IPS DF 6.9 (cell line): Measurements from ENCODE around the gene CCSAP.
A peak's percentile ranks its signal among the peaks of the same experiment; 100 is the strongest.

Experiments
- DNase-seq: peaks from one replicate; pipeline ENCODE4 v3.0.0-alpha.2; 2013; ENCODE audit warnings: low read depth, low spot score
- H3K27ac ChIP-seq: one replicate; pipeline ENCODE4 v1.5.1; 2013; ENCODE audit warnings: low read length, control low read depth
- H3K27me3 ChIP-seq: 2 replicates; pipeline ENCODE4 v1.6.1; 2013; ENCODE audit warnings: mild to moderate bottlenecking, low read length; ENCODE audit not compliant: control insufficient read depth, insufficient read depth
- H3K36me3 ChIP-seq: 2 replicates; pipeline ENCODE4 v1.6.1; 2013; ENCODE audit warnings: low read length; ENCODE audit not compliant: control insufficient read depth, insufficient read depth
- H3K4me1 ChIP-seq: 2 replicates; pipeline ENCODE4 v1.6.1; 2013; ENCODE audit warnings: low read length; ENCODE audit not compliant: control insufficient read depth, insufficient read depth
- H3K4me3 ChIP-seq: 2 replicates; pipeline ENCODE4 v1.5.1; 2013; ENCODE audit warnings: mild to moderate bottlenecking, low read length
- H3K9me3 ChIP-seq: 2 replicates; pipeline ENCODE4 v1.6.1; 2013; ENCODE audit warnings: low read length, inconsistent platforms; ENCODE audit not compliant: control insufficient read depth, insufficient read depth
- WGBS: extraction: QIAGEN DNeasy Blood & Tissue Kit; methylation state at CpG from one replicate; pipeline ENCODE4 v1.1.7; 2013; ENCODE audit warnings: mixed read lengths, missing lambda C conversion rate; ENCODE audit not compliant: insufficient read length, insufficient coverage; 5-methylcytosine and 5-hydroxymethylcytosine counted together

CCSAP gene

DNA sequence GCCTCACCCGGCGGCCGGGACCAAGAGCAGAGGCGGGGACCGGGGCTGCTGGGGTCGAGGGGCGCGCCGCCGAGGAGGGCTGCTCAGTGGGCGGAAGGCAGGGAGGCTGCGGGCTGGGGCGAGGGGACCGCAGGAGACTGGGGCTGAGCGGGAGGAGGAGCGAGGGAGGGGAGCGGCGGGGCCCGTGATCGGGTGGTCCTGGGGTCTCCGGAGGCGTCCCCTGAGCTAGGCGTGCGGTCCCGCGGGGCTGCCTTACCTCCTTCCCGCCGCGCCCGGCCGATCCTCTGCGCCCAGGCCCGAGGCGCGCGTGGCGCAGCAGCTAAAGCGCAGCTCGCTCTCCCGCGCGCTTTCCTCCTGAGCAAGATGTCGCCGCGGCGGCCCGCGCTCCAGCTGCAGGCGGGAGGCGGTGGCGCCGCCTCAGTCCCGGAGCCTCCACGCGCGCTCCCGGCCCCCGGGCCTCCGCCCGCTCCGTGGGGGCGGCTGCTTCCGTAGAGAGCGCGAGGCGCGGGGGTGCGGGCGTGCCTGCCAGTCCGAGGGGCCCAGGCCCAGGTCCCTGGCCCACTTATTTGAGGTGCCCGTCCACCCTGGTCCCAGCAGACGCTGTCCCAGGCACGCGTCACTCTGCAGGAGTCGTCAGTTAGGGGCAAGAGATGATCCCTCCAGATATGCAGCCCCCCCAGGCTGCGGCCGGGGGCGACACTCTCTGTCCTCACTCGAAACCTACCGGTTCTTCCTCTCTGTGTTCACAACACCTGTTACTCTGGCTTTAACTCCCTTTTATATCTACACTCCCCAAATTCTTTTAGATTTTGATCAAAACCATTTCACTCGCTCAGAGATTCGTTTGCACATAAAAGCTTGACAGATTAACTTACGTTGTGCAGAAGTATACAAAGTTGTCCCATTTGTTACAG, at the start of gene CCSAP:
TSS of gene CCSAP (minus strand) at position 392 of the 914 bp plus-strand sequence. CDS start 582 bp downstream, outside the sequence.
- H3K36me3 ChIP-seq: no peaks in the 10 kb centered on the region
- H3K9me3 ChIP-seq: no peaks in the 10 kb centered on the region
- H3K4me1 ChIP-seq: 0 out of 2 replicates have a peak, but pooled peaks cover 1% of the 10 kb centered on the region
- no peak within 1 kb of the TSS for H3K27ac ChIP-seq
- WGBS: no CpG with 5 or more reads among the region's 83 CpGs
- DNase-seq: no peak
- no peaks in the 10 kb centered on the region for H3K27me3 ChIP-seq
- peak within 1 kb of the TSS; percentile 55 for H3K4me3 ChIP-seq

DNA sequence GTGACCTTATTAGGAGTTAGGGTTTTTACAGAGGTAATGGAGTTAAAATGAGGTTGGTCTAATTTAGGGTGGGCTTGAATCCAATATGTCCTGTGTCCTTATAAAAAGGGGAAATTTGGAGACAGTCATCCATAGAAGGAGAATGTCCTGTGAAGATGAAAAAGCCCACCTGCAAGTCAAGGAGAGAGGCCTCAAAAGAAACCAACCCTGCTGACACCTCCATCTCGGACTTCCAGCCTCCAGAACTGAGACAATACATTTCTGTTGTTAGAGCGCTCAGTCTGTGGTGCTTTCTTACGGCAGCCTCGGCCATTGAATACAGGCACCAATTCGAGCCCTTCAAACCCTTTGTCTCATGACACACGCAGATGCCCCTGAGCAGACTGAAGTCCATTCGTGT, 47.3 kb upstream of the CCSAP start:
- no CpG with 5 or more reads among the region's 7 CpGs for WGBS

GRCh38 chr1:229388897-229389580, 46.2 kb upstream of the CCSAP start:
- Histone ChIP-seq H3K4me3 (no peak overlapping the region), H3K27ac (no peak overlapping the region), H3K27me3 (no peaks in the 10 kb centered on the region), H3K9me3 (no peaks in the 10 kb centered on the region), H3K36me3 (no peaks in the 10 kb centered on the region), H3K4me1 (no peaks in the 10 kb centered on the region)
- no peak for DNase-seq
- WGBS: no CpG with 5 or more reads among the region's 7 CpGs

More for the DNA sequence above, 47.3 kb upstream of the CCSAP start:
- H3K4me3 ChIP-seq: no peak overlapping the region
- H3K9me3 ChIP-seq: no peaks in the 10 kb centered on the region
- no peaks in the 10 kb centered on the region for H3K36me3 ChIP-seq
- no peaks in the 10 kb centered on the region for H3K27me3 ChIP-seq
- no peak overlapping the region for H3K27ac ChIP-seq
- DNase-seq: no peak
- H3K4me1 ChIP-seq: no peaks in the 10 kb centered on the region

GRCh38 chr1:229385853-229386456, 43.1 kb upstream of the CCSAP start:
- Histone ChIP-seq H3K36me3 (no peaks in the 10 kb centered on the region), H3K4me1 (peaks cover 2% of the 10 kb centered on the region; the same call in 1 of the 2 replicates), H3K9me3 (no peaks in the 10 kb centered on the region), H3K27me3 (no peaks in the 10 kb centered on the region), H3K27ac (no peak overlapping the region), H3K4me3 (no peak overlapping the region)
- WGBS: no CpG with 5 or more reads among the region's 8 CpGs
- DNase-seq: no peak

- Histone ChIP-seq H3K4me1 (peaks cover 8% of the 10 kb centered on the region), H3K9me3 (no peaks in the 10 kb centered on the region), H3K27me3 (no peaks in the 10 kb centered on the region), H3K4me3 (no peak overlapping the region), H3K27ac (no peak overlapping the region), H3K36me3 (no peaks in the 10 kb centered on the region)
- WGBS: no CpG with 5 or more reads among the region's 7 CpGs
- DNase-seq: no peak
Observed at GRCh38 chr1:229384822-229385221, 42.0 kb upstream of the CCSAP start.

- WGBS: no CpG with 5 or more reads among the region's 5 CpGs
- H3K27me3 ChIP-seq: no peaks in the 10 kb centered on the region
- H3K9me3 ChIP-seq: no peaks in the 10 kb centered on the region
- H3K36me3 ChIP-seq: no peaks in the 10 kb centered on the region
- no peak for DNase-seq
- H3K27ac ChIP-seq: no peak overlapping the region
- peaks cover 9% of the 10 kb centered on the region for H3K4me1 ChIP-seq
- H3K4me3 ChIP-seq: no peak overlapping the region
Observed at GRCh38 chr1:229383961-229384360, 41.1 kb upstream of the CCSAP start.

DNA sequence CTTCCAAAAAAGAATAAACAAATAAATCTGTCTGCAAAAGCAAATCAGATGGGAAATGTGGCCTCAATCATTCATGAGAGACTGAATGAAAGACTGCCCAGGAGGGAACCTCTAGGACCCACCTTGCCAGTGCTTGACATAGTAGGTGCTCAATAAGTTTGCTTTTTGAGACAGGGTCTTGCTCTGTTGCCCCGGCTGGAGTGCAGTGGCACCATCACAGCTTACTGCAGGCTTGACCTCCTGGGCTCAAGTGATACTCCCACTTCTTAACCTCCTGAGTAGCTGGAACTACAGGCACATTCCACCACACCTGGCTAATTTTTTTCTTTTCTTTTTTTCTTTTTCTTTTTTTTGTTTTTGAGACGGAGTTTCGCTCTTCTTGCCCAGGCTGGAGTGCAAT, 40.3 kb upstream of the CCSAP start:
- Histone ChIP-seq H3K4me3 (no peak overlapping the region), H3K9me3 (no peaks in the 10 kb centered on the region), H3K27me3 (no peaks in the 10 kb centered on the region), H3K27ac (no peak overlapping the region), H3K36me3 (no peaks in the 10 kb centered on the region), H3K4me1 (peaks cover 9% of the 10 kb centered on the region)
- DNase-seq: no peak
- WGBS: no CpG with 5 or more reads among the region's 3 CpGs

DNA sequence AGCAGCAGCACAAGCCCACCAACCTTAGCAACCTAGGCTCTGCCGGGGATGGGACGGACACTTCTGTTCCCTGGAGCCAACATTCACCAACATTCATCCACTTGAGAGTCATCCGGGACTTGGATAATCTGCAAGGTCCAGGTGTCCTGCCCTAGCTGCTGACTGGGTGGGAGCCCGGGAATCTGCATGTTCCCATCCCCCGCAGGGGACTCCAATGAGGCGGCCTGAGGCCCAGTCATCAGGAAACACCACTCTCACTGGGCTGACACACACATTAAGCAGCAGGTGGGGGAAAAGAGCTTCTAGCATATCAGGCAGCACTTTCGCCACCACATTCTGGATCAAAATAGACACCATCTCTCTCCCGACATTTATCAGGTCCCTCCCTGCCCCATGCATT, 38.4 kb upstream of the CCSAP start:
- DNase-seq: no peak

DNA sequence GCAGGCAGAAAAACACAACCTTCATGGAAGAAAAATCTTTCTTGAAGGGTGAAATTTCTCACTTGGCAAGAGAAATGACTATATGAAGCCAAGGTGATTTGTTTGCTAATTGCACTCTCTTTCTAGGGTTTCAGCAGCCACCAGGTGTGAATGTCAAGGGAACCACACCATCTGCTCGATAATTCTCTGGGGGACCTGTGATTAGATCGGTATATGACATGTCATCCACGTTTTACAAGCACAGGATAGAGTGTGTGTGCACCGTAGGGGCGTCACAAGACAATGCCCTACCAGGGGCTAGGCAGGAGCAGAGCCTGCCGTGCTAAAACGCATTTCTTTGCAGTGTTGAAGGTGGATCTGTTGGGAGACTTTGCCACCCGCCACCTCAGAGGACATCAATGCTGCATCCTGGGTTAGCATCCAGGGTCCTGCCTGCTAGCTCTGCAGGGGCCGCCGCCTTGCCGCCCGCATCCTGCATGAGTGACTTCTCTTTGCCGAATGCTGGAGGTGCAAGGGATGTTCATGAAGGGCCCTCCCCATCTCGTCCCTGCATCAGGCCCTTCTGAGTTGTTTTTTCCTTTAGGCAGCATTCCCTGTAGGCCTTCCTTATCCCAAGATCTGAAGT, 37.8 kb upstream of the CCSAP start:
- no peaks in the 10 kb centered on the region for H3K9me3 ChIP-seq

More for the DNA sequence above, 38.4 kb upstream of the CCSAP start:
- Histone ChIP-seq H3K9me3 (no peaks in the 10 kb centered on the region), H3K27ac (no peak overlapping the region), H3K36me3 (no peaks in the 10 kb centered on the region; the same call in 1 of the 2 replicates), H3K27me3 (no peaks in the 10 kb centered on the region), H3K4me1 (peaks cover 9% of the 10 kb centered on the region), H3K4me3 (no peak overlapping the region)
- WGBS: no CpG with 5 or more reads among the region's 8 CpGs

DNA sequence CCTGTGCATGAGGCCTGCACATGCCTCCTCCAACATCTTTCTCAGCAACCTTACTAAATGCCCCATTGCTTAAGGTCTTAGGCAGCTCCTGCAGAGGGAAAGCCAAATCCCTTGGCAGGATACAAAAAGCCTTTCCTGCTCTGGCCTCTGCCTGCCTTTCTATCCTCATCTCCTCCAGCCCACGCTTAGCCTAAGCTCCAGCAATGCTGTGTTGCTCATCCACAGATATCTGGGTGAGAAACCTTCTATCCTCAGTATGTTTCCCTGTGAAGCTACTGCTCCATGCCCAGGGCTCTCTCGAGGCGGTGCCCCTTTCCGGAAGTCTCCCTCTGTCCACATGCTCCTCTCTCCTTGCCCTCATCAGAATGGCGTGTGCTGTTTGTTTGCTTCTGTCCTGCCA, 37.0 kb upstream of the CCSAP start:
- peaks cover 9% of the 10 kb centered on the region for H3K4me1 ChIP-seq
- no peaks in the 10 kb centered on the region for H3K27me3 ChIP-seq
- no peaks in the 10 kb centered on the region for H3K9me3 ChIP-seq
- H3K4me3 ChIP-seq: no peak overlapping the region
- H3K36me3 ChIP-seq: no peaks in the 10 kb centered on the region; the same call in 1 of the 2 replicates
- WGBS: no CpG with 5 or more reads among the region's 5 CpGs
- DNase-seq: no peak
- H3K27ac ChIP-seq: no peak overlapping the region

More for the DNA sequence above, 37.8 kb upstream of the CCSAP start:
- no peaks in the 10 kb centered on the region; the same call in 1 of the 2 replicates for H3K36me3 ChIP-seq
- H3K27me3 ChIP-seq: no peaks in the 10 kb centered on the region
- no peak overlapping the region for H3K27ac ChIP-seq
- H3K4me3 ChIP-seq: no peak overlapping the region
- WGBS: no CpG with 5 or more reads among the region's 14 CpGs
- peaks cover 9% of the 10 kb centered on the region for H3K4me1 ChIP-seq
- no peak for DNase-seq
